SIG-M5 treated with dmso at 0.1 percent for 504 hours (cell line): ENCODE data around the gene KIAA1328.

Source experiments
- DNase-seq: peaks from one replicate; lab custom pipeline; 2025; ENCODE audit not compliant: unreplicated experiment; lab: John Stamatoyannopoulos, UW

The KIAA1328 gene

GRCh38 chr18:37272841-37273240 lies 443.9 kb downstream of the KIAA1328 start:
- no peak for DNase-seq

DNA sequence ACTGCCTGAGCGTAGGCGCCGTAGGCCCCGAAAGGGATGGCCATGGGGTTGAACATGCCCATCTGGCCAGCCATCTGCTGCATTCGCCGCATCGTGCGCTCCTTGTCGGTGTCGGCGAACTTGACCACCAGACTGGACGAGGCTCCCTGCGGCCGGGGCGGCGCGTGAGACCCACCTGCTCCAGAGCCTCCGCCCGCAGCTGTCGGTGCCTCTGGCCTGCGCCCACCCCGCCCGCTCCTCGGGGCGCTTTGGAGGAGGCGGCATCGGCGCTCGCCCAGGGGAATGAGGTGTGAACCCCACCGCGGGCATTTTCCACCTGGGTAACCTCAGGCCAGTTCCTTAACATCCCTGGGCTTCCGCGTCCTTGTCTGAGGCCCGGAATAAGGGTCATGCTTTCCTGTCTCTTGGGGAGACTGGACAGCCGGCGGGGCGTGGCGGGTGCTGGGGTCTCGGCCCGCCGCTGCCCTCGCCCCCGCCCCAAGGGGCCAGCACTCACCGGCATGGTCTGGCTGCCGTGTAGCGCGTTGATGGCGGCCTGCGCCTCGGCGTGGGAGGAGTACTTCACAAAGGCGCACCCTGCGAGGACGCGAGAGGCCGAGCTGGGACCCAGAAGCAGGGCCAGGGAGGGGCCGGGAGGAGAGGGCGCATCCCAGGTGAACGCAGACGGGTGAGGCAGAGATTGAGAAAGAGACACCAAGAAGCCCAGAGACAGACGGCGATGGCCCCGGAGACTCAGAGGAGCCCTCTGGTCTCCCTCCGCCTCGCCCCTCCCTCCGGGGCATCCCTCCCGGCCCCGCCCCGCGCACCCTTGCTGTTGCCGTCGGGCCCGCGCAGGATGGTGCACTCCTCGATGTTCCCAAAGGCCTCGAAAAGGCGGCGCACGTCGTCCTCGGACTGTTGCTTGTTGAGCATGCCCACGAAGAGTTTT lies 445.6 kb downstream of the KIAA1328 start:
- DNase-seq, result no peak

GRCh38 chr18:37275237-37275741 lies 446.4 kb downstream of the KIAA1328 start:
- DNase-seq, result no peak

GRCh38 chr18:37276111-37276890 lies 447.4 kb downstream of the KIAA1328 start:
- DNase-seq, result no peak

DNA sequence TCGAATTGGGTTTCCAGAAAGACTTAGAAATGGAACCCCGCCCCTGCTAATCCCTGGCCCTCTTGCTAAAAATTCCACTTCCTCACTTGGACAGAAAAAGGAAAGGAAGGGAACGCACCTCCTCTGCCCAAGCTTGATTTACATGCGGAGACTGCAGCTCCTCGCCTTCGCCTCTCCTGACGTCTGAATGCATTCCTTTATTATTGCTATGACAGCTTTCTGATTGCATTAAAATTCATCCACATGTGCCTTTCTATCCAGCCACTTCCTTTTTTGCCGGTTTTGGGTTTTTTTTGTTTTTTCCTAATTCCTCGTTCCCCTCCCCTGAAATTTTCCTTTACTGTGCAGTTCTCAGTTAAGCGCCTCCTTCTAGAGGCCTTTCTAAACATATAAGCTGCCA lies 448.9 kb downstream of the KIAA1328 start:
- DNase-seq, result no peak
